ENCODE results near the gene NR3C1. TPM values are rescaled to one million over a fixed set of nuclear protein-coding genes. Genes with fewer than 3 reads are reported as not detected.

Gene NR3C1
- total and polyA plus RNA-seq, 2 of the 13 experiments (the other 11 are each of a cell fraction or from before 2014, with no cell fraction given), result 10.0 to 24.3 TPM

DNA sequence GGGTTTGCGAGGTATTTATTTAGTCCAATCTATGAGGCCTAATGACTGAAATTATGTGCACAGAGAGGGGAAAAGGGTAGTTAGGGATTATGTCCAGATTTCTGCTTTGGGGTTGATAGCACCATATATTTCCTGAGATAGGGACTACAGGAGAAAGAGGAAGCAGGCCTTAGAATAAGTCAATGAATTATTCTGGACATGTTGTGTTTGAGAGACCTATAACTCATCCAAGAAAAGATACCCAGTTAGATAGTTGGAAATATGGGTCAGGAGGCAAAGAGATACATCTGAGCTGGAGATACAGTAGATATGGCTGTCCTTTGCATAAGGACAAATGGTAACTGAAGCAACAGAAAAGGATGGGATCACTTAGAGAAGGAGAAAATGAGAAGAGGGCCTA, 53.1 kb downstream of the NR3C1 start:
- Histone ChIP-seq H3K79me2 (ENCODE audit: insufficient read depth, low read length) (peaks cover 6% of the 10 kb centered on the region), H3K4me1 (ENCODE audit: insufficient read depth, low read length) (peaks cover 46% of the 10 kb centered on the region), H3K36me3 (replicated peaks in 1 of 2; ENCODE audit: control insufficient read depth in 1 of 2, insufficient read depth in 2 of 2, low read length in 2 of 2) (no peaks in the 10 kb centered on the region; a peak in 1 of 5 replicates), H2AFZ (ENCODE audit: low read length) (no peak overlapping the region), H3K4me2 (ENCODE audit: low read depth, low read length) (no peak overlapping the region), H3K9ac (ENCODE audit: insufficient read depth, low read depth, low read length) (no peak overlapping the region), H3K9me3 (ENCODE audit: low read length) (no peaks in the 10 kb centered on the region), H4K20me1 (ENCODE audit: insufficient read depth, low read length) (no peaks in the 10 kb centered on the region), H3K27me3 (ENCODE audit: control insufficient read depth in 1 of 2, insufficient read depth in 2 of 2, low read length in 2 of 2) (no peaks in the 10 kb centered on the region; a peak in 1 of 5 replicates), H3K27ac (ENCODE audit: extremely low read length, insufficient read depth, low read length) (no peak overlapping the region), H3K4me3 (replicated peaks in 1 of 3; ENCODE audit: insufficient read depth in 1 of 3, low read depth in 2 of 3, low read length in 3 of 3) (no peak overlapping the region)
- intact Hi-C loops (cut with micrococcal nuclease; ENCODE audit: unreplicated experiment) (no loop called here), in situ Hi-C loops (cut with HindIII; ENCODE audit: extremely low pct_ligation_motif_present, low pct_unique_long_range_greater_than_20kb) (no loop called here)
- no peak for DNase-seq (ENCODE audit: low spot score)
- CTCF ChIA-PET (ENCODE audit: low intra/inter-chr PET ratio, low total read pairs), result no interaction called here
- no TSS peak for BruUV-seq (replicated peaks)
- WGBS (ENCODE audit: low lambda C conversion rate), result 93% methylated on average over 1 of the region's 1 CpG
- ATAC-seq, result no peak
- TF ChIP-seq FIP1L1 (IDR thresholded peaks at IDR 0.05; ENCODE audit: borderline replicate concordance, insufficient read depth, low read depth, low read length) (no peak), ZNF343 (CRISPR knock-in tag; IDR thresholded peaks at IDR 0.05) (no peak), MYPOP (CRISPR knock-in tag; IDR thresholded peaks at IDR 0.05) (no peak), HDAC1 (CRISPR knock-in tag; IDR thresholded peaks at IDR 0.05) (no peak), ZNF441 (CRISPR knock-in tag; IDR thresholded peaks at IDR 0.05; ENCODE audit: borderline replicate concordance) (no peak), ATRX (CRISPR knock-in tag; IDR thresholded peaks at IDR 0.05; ENCODE audit: borderline replicate concordance) (no peak), ZNF766 (CRISPR knock-in tag; IDR thresholded peaks at IDR 0.05; ENCODE audit: borderline replicate concordance) (no peak), STAT5B (CRISPR knock-in tag; IDR thresholded peaks at IDR 0.05) (no peak), RBAK (CRISPR knock-in tag; IDR thresholded peaks at IDR 0.05) (no peak), TP53 (CRISPR knock-in tag; conservative IDR thresholded peaks at IDR 0.05) (no peak), BRD4 (CRISPR knock-in tag; IDR thresholded peaks at IDR 0.05) (no peak), SAP130 (CRISPR knock-in tag; IDR thresholded peaks at IDR 0.05; ENCODE audit: low read depth) (no peak), RXRB (CRISPR knock-in tag; IDR thresholded peaks at IDR 0.05; ENCODE audit: borderline replicate concordance) (no peak), ZFYVE20 (CRISPR knock-in tag; IDR thresholded peaks at IDR 0.05; ENCODE audit: borderline replicate concordance, low read depth) (no peak), CCAR2 (optimal IDR thresholded peaks at IDR 0.05; ENCODE audit: low read depth, low read length) (no peak), ZNF33A (CRISPR knock-in tag; IDR thresholded peaks at IDR 0.05; ENCODE audit: borderline replicate concordance) (no peak), ZNF101 (CRISPR knock-in tag; IDR thresholded peaks at IDR 0.05; ENCODE audit: borderline replicate concordance, low read depth) (no peak), ASH2L (IDR thresholded peaks at IDR 0.05; ENCODE audit: insufficient read length, low read depth, low read length) (no peak)
- POLR2A ChIA-PET, result no interaction called here
- no peak for FAIRE-seq

All from HepG2 (cell line).